Brain pericyte (primary cell): ENCODE results near the gene SMIM44.

ENCODE experiments used
- DNase-seq: peaks from one replicate; pipeline ENCODE4 v3.0.0-alpha.2; 2012; ENCODE audit warnings: low read depth, low spot score

Gene SMIM44

DNA sequence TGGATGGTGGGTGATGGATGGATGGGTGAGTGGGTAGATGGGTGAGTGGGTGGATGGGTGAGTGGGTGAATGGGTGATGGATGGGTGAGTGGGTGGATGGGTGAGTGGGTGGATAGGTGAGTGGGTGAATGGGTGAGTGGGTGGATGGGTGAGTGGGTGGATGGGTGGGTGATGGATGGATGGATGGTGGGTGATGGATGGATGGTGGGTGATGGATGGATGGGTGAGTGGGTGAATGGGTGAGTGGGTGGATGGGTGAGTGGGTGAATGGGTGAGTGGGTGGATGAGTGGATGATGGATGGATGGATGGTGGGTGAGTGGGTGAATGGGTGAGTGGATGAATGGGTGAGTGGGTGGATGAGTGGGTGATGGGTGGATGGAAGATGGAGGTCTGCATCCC, 5.7 kb downstream of the SMIM44 start:
- DNase-seq: no peak

DNA sequence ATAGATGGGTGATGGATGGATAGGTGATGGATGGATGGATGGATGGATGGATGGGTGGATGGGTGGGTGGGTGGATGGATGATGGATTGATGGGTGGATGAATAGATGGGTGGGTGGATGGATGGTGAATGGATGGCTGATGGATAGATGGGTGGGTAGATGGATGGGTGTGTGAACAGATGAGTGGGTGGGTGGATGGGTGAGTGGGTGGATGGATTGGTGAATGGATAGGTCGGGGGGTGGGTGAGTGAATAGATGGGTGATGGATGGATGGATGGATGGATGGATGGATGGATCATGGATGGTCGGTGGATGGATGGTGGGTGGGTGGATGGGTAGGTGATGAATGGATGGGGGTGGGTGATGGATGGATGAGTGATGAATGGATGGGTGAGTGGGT, 6.4 kb downstream of the SMIM44 start:
- no peak for DNase-seq

DNA sequence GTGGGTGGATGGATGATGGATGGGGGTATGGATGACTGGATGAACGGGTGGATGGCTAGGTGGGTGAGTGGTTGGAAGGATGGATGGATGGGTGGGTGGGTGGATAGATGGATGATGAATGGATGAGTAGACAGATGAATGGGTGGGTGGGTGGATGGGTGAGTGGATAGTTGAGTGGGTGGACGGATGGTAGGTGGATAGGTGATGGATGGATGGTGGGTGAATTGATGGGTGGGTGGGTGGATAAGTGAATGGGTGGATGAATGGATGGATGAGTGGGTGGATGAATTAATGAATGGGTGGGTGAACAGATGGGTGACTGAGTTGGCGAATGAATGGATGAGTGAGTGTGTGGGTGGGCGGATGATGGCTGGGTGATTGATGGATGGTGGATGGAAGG, 7.8 kb downstream of the SMIM44 start:
- no peak for DNase-seq

DNA sequence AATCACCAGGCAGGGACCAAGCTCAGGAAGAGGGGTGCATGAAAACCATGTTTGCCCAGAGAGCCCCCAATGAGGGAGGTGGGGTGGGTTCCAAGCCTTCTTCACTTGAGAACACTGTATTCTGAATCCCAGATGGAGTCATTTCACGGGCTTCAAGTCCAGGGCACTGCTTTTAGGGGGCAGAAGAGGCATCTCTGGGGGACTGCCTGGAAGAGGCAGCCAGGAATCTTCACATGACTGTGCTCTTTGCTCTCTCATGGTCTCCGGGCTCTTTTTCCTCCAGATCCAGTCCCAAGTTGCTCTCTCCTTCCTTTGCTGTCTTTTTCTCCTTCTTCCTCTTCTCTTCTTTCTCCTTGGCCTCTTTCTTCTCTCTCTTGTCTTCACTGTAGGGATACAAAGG, 8.6 kb downstream of the SMIM44 start:
- no peak for DNase-seq

DNA sequence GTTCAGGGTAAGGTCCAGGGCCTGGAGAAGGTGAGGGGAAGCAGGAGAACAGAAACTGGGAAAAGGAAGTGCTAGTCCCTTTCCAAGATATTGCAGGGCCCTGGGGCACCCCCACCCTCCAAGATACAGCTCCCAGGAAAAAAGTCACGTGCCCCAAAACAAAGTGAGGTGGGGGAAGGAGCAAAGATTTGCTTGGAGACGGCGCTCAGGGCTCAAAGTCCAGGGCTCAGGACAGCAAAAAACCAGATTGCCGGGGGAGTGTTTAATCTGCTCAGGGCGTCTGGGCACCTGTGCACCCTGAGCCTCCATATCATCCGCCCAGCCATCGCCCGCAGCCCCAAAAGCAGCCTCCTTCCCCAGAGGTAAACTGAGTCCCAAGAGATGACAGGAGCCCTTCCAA, 9.2 kb downstream of the SMIM44 start:
- DNase-seq: no peak

DNA sequence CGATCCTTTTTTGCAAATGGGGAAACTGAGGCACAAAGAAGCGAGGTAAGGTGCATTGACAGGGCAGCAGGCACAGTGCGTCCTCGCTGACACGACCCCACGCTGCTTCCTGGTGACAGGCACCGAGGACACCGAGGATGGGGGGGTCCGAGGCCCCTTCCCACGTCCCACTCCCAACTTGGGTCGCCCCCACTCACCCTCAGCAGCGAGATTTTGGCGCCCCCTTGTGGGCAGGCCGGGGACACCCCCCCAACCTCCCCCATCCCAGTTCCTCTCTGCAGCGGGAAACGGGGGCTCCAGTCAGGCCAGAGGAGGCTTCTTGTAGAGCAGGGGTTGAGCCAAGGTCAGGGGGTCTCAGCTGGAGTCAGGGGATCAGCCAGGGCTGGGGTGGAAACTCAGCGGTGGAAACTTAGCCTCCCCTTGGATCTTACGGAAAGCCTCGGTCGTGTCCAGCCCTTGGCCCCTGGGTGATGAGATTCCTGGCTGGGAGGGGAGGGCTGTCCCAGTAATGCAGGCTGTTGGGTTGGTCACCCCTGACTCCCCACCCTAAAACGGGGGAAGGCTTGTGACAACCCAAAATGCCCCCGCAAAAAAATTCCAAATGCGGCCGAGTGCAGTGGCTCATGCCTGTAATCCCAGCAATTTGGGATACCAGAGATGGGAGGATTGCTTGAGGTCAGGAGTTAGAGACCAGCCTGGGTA, 11.1 kb downstream of the SMIM44 start:
- no peak for DNase-seq

DNA sequence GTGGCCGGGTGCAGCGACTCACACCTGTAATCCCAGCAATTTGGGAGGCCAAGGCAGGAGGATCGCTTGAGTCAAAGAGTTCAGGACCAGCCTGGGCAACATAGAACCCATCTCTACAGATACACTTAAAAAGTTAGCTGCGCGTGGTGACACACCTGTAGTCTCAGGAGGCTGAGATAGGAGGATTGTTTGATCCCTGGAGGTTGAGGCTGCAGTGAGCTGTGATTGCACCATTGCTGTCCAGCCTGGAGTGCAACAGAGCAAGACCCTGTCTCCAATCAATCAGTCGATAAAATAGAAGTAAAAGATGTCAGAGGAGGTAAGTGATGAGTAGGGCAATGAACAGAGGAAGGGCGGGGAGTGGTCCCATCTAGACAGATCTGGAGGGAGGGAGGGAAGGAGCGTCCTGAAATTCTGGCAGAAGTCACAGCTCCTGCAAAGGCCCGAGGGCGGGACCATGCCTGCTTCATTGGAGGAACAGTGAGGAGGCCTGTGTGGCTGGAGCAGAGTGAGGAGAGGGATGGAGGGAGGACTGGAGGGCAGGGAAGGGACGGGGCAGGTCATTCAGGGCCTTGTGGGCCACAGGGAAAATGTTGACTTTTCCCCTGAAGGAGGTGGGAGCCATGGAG, 12.6 kb downstream of the SMIM44 start:
- DNase-seq: no peak

DNA sequence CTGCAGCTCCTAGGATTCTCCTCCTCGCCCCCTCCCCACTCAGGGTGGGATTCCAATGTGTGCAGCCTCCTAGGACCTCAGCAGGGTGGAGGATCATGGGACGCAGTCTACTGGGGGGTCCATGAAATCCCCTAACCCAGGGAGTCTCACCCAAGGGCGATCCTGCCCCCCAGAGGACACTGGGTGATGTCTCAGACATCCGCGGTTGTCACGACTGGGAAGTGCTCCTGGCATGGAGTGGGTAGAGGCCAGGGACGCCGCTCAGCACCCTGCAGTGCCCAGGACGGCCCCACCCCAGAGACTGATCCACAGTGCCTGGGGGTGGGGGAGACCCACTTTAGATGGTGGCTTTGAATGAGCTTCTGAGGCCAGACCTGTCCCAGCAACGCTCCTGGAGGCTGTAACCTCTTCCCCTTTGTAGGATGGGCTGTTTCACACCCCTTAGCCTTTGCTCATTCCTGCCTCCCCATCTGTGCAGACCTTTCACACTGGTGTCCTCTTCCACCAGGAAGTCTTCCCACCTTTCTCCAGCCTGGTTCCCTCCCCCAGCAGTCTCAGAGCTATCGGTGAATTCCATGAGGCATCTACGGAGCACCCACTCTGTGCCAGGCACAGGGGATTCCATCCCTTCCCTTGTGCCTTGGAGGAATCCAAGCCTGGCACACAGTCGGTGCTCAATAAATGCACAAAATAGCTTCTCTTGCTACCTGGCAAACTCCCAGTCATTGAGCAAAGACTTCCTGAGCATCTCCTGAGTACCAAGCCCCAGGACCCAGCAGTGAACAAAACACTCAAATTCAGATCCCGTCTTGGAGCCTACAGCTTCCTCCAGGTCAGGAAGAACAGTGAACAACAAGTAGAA, 13.4 kb downstream of the SMIM44 start:
- DNase-seq: no peak

DNA sequence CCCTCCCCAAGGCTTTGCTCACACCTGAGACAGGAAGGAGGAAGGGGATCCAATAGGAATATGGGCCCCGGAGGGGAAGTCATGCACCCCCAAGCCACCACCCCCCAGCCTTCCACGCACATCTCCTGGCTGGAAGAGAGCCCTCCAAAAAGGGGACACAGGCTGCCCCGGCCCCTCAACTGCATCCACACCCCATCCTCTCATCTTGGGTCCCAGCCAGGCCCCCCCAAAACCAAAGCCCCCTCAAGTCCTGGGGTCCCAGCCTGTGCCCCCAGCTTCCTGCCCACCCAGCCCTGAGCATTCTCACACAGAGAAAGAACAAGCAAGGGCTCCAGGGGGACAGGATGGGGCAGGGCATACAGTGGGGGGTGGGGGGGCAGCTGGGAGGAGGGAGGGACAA, 15.0 kb downstream of the SMIM44 start:
- no peak for DNase-seq

DNA sequence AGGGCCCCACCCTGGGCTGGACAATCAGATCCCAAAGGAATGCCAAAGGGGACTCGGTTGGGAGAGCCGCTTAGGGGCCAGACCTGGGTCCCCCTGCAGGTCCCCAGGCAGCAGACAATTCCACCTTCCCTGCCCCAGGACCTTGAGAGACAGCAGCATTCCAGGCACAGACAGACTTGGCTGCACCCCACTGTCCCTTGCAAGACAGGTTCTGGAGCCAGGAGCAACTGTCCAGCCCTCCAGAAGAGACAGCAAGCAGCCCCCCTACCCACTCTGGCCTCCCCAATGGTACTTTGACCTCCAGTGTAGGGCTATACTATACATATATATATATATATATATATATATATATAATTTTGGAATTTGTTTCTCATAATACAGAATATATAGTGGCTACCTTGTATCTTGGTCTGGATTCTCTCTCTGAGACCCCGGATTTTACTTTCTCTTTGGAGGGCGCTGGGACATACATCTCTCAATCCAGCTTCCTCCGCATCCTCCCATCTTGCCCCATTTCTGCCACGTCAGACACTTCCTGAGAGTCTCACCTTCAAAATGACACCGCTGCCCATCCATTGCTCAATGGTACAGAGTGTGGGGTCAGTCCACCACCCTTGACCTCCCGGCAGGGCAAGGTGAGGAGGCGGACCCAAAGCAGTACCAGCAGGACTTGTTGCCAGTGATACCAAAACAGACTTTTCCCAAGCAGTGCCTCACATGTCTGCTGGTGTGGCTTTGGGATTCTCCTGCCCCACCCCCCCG, 15.6 kb downstream of the SMIM44 start:
- DNase-seq: no peak

DNA sequence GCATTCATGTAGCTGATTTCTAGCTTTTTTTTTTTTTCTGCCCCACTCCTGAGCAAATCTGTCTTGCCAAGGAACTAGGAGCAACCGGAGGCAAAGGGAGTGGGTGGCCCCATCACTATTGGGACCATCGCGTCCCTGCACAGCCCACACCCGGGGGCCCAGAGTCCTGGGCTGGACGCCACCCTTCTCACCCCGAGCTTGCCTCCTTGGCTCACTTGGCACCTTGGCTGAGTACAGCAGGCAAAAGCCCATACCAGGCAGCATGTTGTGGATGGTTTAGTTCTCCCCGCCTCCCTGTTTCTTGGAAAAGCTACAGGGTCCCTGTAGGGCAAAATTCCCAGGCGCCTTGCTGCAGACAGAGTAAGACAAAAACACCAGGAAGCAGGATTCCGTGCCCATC, 16.6 kb downstream of the SMIM44 start:
- DNase-seq: no peak

DNA sequence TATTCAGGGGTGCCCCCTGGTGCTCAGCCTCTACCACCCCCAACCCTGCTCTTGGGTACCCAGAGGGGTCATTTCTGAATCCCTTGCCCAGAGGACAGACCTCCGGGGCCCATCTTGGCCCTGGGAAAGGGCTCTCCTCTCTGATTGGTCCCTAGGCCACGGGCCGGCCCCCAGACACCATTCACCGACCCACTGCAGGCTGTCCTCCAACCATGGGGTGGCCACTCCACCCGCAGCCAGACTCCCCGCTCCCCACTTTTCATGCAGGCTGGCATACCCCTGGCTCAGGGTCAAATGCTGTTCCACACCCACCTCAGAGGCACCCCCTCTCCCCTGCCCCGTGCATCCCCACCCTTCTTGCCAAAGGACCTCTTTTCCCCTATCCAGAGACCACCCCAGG, 17.7 kb downstream of the SMIM44 start:
- no peak for DNase-seq

DNA sequence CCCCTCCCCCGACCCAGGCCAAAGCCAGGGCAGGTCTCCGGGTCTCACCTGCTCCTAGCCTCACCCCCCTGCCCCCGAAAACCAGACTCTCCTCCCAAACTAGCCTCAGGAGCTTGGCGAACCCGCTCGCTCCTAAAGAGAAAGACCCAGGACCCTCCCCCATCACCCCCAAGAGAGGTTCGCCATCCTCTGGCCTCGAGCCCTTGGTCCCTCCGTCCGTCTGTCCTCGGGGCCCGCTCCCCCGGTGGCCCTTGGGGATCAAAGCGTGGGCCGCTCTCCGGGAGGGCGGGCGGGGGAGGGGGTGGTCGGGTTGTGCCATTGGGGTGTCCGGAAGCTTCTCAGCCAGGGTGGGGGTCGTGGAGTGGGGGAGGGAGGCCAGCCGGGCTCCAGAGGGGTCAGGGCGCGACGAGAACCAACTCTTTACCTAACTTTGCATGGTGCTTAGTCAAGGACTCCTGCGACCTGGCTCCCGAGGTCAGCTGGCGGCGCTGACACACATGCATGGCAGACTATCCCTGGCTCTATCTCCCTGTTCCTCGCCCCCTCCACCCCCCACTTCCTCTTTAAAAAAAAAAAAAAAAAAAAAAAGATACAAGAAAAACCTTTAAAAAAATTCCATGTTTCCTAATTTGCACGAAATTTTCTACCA, 18.5 kb downstream of the SMIM44 start:
- DNase-seq: no peak

DNA sequence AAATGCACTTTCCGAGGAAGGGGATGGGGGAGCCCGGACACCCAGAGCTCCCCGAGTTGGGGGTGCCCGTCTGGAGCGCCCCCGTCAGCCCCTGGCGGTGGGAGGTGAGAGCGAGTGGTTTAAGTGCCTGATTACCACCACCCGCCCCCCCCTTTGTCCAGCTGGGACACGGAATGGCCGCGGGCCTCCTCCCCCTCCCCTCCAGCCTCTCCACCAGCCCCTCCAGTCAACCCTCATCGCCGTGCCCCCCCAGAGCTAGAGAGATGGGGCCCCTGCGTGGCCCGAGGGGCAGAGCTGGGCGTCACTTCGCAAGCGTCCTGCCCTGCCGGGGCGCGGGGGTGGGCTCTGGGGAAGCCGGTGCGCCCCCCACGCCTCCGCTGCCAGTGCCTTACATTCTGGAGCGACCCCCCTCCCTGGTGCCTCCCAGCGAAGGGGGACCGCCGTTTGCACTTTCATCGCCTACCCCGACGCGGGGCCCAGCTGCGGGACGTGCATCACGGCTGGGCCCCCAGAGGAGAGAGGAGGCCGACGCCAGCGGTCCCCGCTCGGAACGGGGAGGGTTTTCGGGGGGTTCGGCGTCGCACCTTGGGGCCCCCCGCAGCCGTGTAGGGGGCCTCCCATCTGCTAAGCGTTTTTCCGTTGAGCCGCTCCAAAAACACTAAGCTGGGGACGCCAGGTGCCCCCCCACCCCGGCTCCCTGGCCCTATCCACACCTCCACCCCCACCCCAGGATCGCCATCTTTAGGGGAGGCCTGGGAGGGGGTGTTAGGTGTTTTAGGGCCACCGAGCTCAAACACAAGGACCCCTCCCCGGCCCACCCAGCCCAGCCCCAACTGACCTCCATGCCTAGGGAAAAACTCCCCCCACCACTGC, 19.3 kb downstream of the SMIM44 start:
- no peak for DNase-seq

DNA sequence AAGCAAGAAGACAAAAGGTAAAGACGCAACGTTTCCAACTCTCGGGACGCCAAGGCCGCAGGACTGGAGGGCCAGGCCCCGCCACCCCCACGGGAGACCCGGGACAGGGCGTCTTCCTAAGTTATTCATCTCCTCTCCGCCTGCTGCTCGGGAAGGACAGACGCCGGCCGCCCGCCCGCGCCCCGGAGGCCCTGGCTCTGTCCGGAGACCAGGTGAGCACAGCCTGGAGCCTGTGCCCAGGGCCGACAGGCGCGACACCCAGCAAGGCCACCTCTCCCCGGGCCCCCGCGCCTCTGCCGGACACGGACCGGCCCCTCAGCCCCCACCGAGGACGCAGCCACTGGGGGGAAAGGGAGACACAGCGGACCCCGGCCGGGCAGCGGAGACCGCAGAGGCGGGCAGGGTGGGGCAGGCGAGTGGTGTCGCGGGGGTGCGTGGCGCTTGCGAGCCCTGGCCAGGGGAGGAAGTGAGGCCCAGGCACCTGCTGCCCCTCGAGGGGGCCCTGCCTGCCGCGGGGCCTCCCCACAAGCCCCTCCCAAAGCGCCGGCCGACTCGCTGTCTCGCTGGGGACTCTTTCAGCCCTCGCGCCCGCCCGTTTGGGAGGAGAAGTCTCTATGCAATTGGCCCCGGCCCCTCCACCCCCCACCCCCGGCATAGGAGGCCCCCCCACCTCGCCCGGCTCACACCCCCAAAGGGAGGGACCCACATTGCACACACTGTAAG, 20.1 kb downstream of the SMIM44 start:
- DNase-seq: no peak

DNA sequence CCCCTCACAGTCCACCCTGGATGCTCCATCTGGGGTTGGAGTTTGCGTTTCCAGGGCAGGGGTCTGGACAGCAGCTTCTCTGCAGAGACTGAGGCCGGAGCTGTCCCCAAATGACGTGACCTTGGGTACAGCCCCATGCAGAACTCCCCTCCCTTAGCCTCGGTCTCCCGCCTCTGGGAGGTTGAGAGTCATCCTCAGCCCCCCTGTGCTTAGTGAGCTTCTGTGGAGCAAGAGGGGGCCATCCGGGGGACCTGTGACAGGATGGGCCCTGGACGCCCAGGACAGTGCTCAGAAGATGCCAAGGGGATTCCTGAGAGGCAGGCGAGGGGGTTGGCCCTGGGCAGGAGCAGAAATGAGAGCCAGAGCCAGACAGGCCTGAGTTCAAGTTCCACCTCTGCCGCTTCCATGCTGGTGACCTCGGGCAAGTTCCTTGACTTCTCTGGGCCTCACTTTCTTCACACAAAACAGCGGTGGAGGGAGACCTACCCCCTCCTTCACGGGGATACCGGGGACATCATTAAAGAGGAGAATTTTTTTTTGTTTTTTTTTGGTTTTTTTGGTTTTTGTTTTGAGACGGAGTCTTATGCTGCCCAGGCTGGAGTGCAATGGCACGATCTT, 23.2 kb downstream of the SMIM44 start:
- DNase-seq: no peak

DNA sequence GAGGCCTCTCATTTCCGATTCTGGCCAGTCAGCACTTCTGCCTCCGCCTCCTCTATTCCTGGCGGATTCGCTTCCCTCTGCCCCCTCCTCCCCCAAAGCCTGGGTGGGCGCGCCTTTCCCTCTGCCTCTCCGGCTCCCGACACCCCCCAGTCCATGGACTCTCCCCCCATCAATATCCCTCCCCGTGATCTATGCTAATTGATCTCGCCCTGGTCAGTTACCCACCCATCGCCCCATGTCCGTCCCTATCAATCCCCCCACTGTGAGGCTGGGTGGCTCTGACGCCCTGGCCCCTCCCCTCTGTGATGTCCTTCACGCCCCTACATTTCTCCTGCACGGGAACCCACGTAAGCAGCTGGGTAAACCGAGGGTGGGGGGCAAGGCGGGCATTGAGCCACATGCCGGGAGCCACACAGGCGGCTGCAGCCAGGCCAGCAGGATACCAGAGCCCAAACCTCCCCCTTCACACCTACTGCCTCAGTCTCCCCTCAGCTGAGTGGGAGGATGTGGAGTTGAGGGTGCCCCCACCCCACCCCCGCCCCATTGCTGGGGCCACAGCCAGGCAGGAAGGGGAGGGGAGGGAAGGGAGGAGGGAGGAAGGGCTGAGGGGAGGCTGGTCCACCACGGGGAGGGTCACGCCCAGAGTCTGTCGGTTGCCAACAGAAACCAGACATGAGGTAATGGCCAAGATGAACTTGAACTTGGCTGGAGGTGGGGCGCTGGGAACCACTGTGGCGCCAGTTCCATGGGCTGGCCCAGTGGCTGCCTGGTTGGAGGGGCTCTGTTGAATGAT, 24.0 kb downstream of the SMIM44 start:
- peak; percentile 65 for DNase-seq

DNA sequence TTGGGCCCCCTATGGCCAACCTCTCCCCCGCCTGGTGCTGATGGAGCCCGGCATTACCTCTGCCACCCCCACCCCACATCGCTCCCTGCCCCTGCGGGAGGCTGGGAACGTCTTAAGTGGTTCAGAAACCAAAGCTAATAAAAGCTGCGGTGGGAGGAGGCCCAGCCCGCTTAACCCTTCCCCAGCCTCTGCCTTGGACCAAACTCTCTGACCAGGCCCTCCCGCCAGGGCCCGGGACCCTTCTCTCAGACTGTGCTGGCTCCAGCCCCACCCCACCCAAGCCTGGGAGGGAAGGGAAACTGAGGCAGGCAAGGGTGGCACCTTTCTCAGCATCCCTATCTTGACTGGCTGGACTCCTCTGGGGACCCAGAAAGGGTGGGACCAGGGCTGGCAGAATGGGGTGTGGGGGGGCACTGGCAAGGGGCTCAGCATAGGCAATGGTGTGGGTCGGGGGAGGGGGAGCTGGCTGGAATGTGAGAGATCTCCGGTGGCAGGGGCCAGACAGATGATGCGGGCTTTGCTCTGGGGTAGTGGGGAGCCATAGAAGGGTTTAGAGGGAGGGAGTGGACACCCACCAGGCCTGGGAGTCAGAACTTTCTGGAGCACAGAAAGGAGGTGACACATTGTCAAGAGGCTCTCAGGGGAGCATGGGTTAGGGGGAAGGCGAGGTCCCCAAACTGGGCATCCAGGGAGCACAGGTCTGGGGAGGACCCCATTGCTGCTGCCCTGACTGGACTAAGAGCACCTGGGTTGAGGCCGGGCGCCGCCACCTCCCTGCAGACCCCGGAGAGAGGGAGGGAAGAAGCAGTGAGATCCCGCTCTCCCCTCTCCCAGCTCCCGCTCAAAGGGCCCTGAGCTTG, 24.8 kb downstream of the SMIM44 start:
- no peak for DNase-seq
